Adrenal gland (tissue), 12 donors: Measurements from ENCODE around the gene OSER1. TPM values are rescaled to one million over a fixed set of nuclear protein-coding genes. Genes with fewer than 3 reads are reported as not detected.
"Not testable (repeated sequence)": the region's sequence is repeated elsewhere in the genome, so short reads cannot be mapped to it uniquely, and the experiment has no call there.

Experiments
- DNase-seq, 7 donors: peaks; one replicate each; pipeline ENCODE4 v3.0.0-alpha.2; 2019 to 2020
- H3K27ac ChIP-seq, 5 donors: fragments of 200-600 bp; sonication (generic) in 4 of 5; 1 replicate in 3 of 5; 2 replicates in 2 of 5; pipeline versions ENCODE4 v1.5.1 to v1.8.0; 2016 to 2020; ENCODE audit warnings: mild to moderate bottlenecking in 1 of 5
- H3K27me3 ChIP-seq: fragments of 200-600 bp; 2 replicates; pipeline ENCODE4 v1.8.0; 2021
- H3K36me3 ChIP-seq, 2 donors: fragments of 200-600 bp; replicated peaks in 1 of 2; 1 replicate in 1 of 2; 2 replicates in 1 of 2; pipeline versions ENCODE4 v1.5.1 to v1.8.0; 2018 to 2022
- H3K4me1 ChIP-seq, 2 donors: fragments of 200-600 bp; replicated peaks in 1 of 2; 1 replicate in 1 of 2; 2 replicates in 1 of 2; pipeline versions ENCODE4 v1.5.1 to v1.8.0; 2018 to 2021
- H3K4me3 ChIP-seq, 4 donors: fragments of 200-600 bp; sonication (generic) in 3 of 4; one replicate each; pipeline ENCODE4 v1.5.1; 2016 to 2018
- H3K9me3 ChIP-seq, 3 donors: fragments of 200-600 bp; sonication (generic) in 1 of 3; replicated peaks in 1 of 3; 1 replicate in 2 of 3; 2 replicates in 1 of 3; pipeline versions ENCODE4 v1.5.1 to v1.8.0; 2016 to 2021
- POLR2A ChIP-seq, 2 donors: fragments of 450-650 bp; IDR thresholded peaks; one replicate each; pipeline ENCODE4 v1.6.1; 2017; ENCODE audit warnings: antibody characterized with exemption in 2 of 2, mild to moderate bottlenecking in 2 of 2, moderate library complexity in 1 of 2
- WGBS, 4 donors: extraction: QIAGEN DNeasy Blood & Tissue Kit in 2 of 4; methylation state at CpG; one replicate each; pipeline versions ENCODE4 v1.1.5 to v1.1.7; 2013 to 2017; 5-methylcytosine and 5-hydroxymethylcytosine counted together
- intact Hi-C, 2 donors: fragments of 100-400 bp; cut with DNase I; formaldehyde crosslinking; loops; one replicate each; pipeline versions ENCODE4 v1.14.1 to v1.15.0; 2022 to 2023
- polyA plus RNA-seq, 3 donors: library from polyadenylated mRNA; stranded (reverse); fragments of 200-250 nt in 2 of 3; fragments of 350-450 nt in 1 of 3; fragmentation: Illumina TruSeq in 1 of 3; extraction: RNeasy Lipid Tissue Mini Kit (QIAGEN cat#74804) in 1 of 3; gene quantifications; one replicate each; pipeline ENCODE4 v1.2.3, GENCODE V29; 2013 to 2014
- total RNA-seq, 9 donors: library from RNA; depleted of rRNA in 4 of 9; stranded (reverse); fragments of >200 nt in 4 of 9; fragments of 120-200 nt in 1 of 9; fragmentation: NEBNext Ultra II Directional in 1 of 9; extraction: Animal tissue kit (Norgen Biotek cat#: 25700) in 1 of 9; gene quantifications; one replicate each; pipeline versions ENCODE4 v1.1.0 to v1.2.4, GENCODE V29; 2013 to 2023
- TF ChIP-seq, protein P1 (sequence below), 6 experiments: fragments of 450-650 bp in 4 of 6; fragments of 200-600 bp in 2 of 6; sonication (generic) in 1 of 6; IDR thresholded peaks; 1 replicate in 5 of 6; 2 replicates in 1 of 6; pipeline versions ENCODE4 v1.5.1 to v1.8.0; 2016 to 2021; ENCODE audit warnings: antibody characterized with exemption in 6 of 6, mild to moderate bottlenecking in 2 of 6, moderate library complexity in 1 of 6
- donor health status: healthy with polysubstance abuse.
- donor health status: Bipolar disorder and iron deficiency.
- donor health status: DM: yes; HTN: yes; CAD: no.
- donor health status: DM: no; HTN: no; CAD: no.
- donor health status: DM: no; HTN: no; CAD: no.
- donor health status: DM: yes; HTN: yes; CAD: no.

The OSER1 gene
- total and polyA plus RNA-seq, 12 donors: 19.5 to 46.7 (median 27.3) TPM

DNA sequence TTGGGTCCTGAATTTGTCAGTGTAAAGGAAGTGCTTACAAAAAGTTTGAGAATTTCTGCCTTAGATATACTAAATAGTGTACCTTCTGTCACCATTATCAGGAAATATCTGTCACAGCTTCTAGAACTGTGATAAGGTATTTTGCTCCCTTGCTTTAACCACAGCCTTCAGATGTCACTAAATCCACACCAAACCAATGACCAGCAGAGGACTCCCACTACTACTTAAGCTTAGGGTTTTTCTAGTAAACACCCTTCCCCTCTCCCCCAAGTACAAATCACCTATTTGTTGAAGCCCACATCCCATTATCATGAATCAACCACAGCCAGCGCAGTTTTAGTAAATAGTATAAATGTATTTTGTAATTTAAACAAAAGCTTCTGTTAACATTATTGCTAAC lies 15.0 kb downstream of the OSER1 start:
- peaks cover 0 to 45% of the 10 kb centered on the region in 2 donors for H3K36me3 ChIP-seq
- no peaks in the 10 kb centered on the region for H3K9me3 ChIP-seq
- TF ChIP-seq POLR2A (IDR thresholded peaks at IDR 0.05): no peak
- TF ChIP-seq, protein P1, sequence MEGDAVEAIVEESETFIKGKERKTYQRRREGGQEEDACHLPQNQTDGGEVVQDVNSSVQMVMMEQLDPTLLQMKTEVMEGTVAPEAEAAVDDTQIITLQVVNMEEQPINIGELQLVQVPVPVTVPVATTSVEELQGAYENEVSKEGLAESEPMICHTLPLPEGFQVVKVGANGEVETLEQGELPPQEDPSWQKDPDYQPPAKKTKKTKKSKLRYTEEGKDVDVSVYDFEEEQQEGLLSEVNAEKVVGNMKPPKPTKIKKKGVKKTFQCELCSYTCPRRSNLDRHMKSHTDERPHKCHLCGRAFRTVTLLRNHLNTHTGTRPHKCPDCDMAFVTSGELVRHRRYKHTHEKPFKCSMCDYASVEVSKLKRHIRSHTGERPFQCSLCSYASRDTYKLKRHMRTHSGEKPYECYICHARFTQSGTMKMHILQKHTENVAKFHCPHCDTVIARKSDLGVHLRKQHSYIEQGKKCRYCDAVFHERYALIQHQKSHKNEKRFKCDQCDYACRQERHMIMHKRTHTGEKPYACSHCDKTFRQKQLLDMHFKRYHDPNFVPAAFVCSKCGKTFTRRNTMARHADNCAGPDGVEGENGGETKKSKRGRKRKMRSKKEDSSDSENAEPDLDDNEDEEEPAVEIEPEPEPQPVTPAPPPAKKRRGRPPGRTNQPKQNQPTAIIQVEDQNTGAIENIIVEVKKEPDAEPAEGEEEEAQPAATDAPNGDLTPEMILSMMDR (IDR thresholded peaks at IDR 0.05): no peak
- intact Hi-C loops: no loop called here
- no peak overlapping the region for H3K4me3 ChIP-seq
- no peak for DNase-seq
- 96 to 100% (median 97%) methylated on average over 1 of the region's 1 CpG for WGBS, 4 donors
- H3K4me1 ChIP-seq: no peaks in the 10 kb centered on the region
- H3K27ac ChIP-seq: no peak overlapping the region
- H3K27me3 ChIP-seq: no peaks in the 10 kb centered on the region

DNA sequence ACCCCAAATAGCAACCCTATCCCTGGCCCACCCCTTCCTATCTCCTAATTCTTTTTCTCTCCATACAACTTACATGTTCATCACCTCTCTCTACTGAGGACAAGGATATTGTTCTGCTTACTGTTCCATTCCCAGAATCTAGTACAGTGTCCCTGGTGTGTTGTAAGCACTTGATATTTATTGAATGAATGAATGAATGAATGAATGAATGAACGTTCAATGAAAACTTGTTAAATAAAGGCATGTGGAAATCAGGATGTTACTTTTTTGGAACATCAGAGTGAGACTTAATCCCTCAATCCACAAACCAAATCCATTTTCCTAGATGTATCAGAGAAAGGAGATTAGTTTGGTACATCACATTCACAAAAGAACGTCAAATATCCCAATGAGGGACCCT lies 16.8 kb downstream of the OSER1 start:
- DNase-seq: no peak
- no peaks in the 10 kb centered on the region for H3K4me1 ChIP-seq
- no peaks in the 10 kb centered on the region for H3K9me3 ChIP-seq
- H3K4me3 ChIP-seq: no peak overlapping the region
- WGBS, 4 donors: 66 to 78% (median 74%) methylated on average over 2 of the region's 2 CpGs
- no peaks in the 10 kb centered on the region for H3K27me3 ChIP-seq
- H3K27ac ChIP-seq: no peak overlapping the region
- intact Hi-C loops: no loop called here
- peaks cover 0 to 29% of the 10 kb centered on the region in 2 donors for H3K36me3 ChIP-seq
- TF ChIP-seq, protein P1 (IDR thresholded peaks at IDR 0.05): no peak
- no peak for TF ChIP-seq POLR2A (IDR thresholded peaks at IDR 0.05)

GRCh38 chr20:44191640-44192039 lies 18.9 kb downstream of the OSER1 start:
- H3K4me3 ChIP-seq, DNase-seq, H3K9me3 ChIP-seq, H3K36me3 ChIP-seq, H3K27ac ChIP-seq, H3K27me3 ChIP-seq: not testable (repeated sequence)
- WGBS, 4 donors: 83 to 92% (median 88%) methylated on average over 5 of the region's 5 CpGs
- H3K4me1 ChIP-seq: peaks cover 9 to 10% of the 10 kb centered on the region in 2 donors
- intact Hi-C loops: loop anchor here (2.0 kb wide), 1 partner anchor 77 kb away; no protein-coding TSS in a partner anchor

DNA sequence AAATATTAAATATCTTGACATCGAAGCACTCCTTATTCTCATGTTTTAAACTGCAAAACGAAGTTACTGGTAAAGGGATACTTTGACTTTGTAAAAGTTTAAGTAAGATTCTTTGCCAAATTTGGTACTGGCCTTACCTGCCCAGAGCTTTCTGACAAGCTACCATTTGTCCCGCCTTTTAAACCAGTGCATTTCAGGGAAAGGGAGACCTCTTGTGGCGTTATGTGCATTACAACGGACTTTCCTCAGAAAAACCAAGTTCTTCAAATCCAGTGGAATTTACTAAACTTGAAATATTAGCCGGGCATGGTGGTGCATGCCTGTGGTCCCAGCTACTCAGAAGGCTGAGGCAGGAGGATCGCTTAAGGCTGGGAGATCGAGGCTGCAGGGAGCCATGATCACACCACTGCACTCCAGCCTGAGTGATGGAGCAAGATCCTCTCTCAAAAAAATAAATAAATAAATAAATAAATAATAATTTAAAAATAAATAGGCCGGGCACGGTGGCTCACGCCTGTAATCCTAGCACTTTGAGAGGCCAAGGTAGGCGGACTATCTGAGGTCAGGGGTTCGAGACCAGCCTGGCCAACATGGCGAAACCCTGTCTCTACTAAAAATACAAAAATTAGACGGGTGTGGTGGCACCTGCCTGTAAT lies 20.2 kb downstream of the OSER1 start:
- not testable (repeated sequence) for H3K9me3 ChIP-seq, H3K27ac ChIP-seq, H3K27me3 ChIP-seq, H3K36me3 ChIP-seq, H3K4me3 ChIP-seq
- peaks cover 9 to 10% of the 10 kb centered on the region in 2 donors for H3K4me1 ChIP-seq
- 20 to 24% (median 23%) methylated on average over 15 of the region's 15 CpGs for WGBS, 4 donors
- peak in 6 of 7 donors; percentile 37 to 80 (median 58) for DNase-seq
- TF ChIP-seq, protein P1 (IDR thresholded peaks at IDR 0.05): peak; percentile 73 to 91 (median 82)
- intact Hi-C loops: loop anchor here (2.0 kb wide), 1 partner anchor 76 kb away; no protein-coding TSS in a partner anchor

GRCh38 chr20:44188752-44189151 lies 21.8 kb downstream of the OSER1 start:
- Histone ChIP-seq H3K4me3 (no peak overlapping the region), H3K27ac (peak overlapping the region in 1 of 5 donors; percentile 41), H3K36me3 (no peaks in the 10 kb centered on the region), H3K27me3 (no peaks in the 10 kb centered on the region), H3K9me3 (no peaks in the 10 kb centered on the region), H3K4me1 (peaks cover 9 to 10% of the 10 kb centered on the region in 2 donors)
- intact Hi-C loops: no loop called here
- DNase-seq: no peak
- WGBS, 4 donors: 69 to 73% (median 70%) methylated on average over 6 of the region's 6 CpGs
- TF ChIP-seq, protein P1 (IDR thresholded peaks at IDR 0.05): no peak
- no peak for TF ChIP-seq POLR2A (IDR thresholded peaks at IDR 0.05)
